ENCODE measurements around the gene OTUB2. TPM values are rescaled to one million over a fixed set of nuclear protein-coding genes. Genes with fewer than 3 reads are reported as not detected.

Gene OTUB2
- total RNA-seq, 1 experiment from 2014 or later: 1.1 TPM

- no TSS peak for BruUV-seq (replicated peaks)
These were observed 20.6 kb downstream of the OTUB2 start for GRCh38 chr14:94046696-94047250.

GRCh38 chr14:94047581-94047980, 21.4 kb downstream of the OTUB2 start:
- H3K4me3 ChIP-seq (ENCODE audit: low read depth, low read length, poor library complexity, severe bottlenecking): no peak overlapping the region
- peak overlapping the region; percentile 62 for H3K27ac ChIP-seq (ENCODE audit: low read depth, low read length, poor library complexity, severe bottlenecking)
- BruUV-seq (replicated peaks): no TSS peak
- no peak for DNase-seq (ENCODE audit: low spot score)
- H3K36me3 ChIP-seq (ENCODE audit: insufficient read depth, low read length, poor library complexity, severe bottlenecking): peaks cover 38% of the 10 kb centered on the region
- CTCF ChIA-PET: no interaction called here
- H3K4me1 ChIP-seq (ENCODE audit: insufficient read depth, low read length, poor library complexity, severe bottlenecking): peaks cover 30% of the 10 kb centered on the region
- intact Hi-C loops (cut with micrococcal nuclease; ENCODE audit: unreplicated experiment): no loop called here
- no peaks in the 10 kb centered on the region for H3K9me3 ChIP-seq (ENCODE audit: low read depth, low read length, poor library complexity, severe bottlenecking)
- no peaks in the 10 kb centered on the region for H3K27me3 ChIP-seq (replicated peaks; ENCODE audit: insufficient read depth, low read depth, low read length, poor library complexity)
- TF ChIP-seq EZH2 (IDR thresholded peaks at IDR 0.05; ENCODE audit: borderline replicate concordance, low read depth, low read length, poor library complexity, severe bottlenecking): no peak
- TF ChIP-seq CTCF (conservative IDR thresholded peaks at IDR 0.05; ENCODE audit: low read depth, low read length): no peak
- POLR2A ChIA-PET (ENCODE audit: low non-redundant PET): no interaction called here

More at GRCh38 chr14:94046696-94047250, 20.6 kb downstream of the OTUB2 start:
- H3K36me3 ChIP-seq (ENCODE audit: insufficient read depth, low read length, poor library complexity, severe bottlenecking): peaks cover 38% of the 10 kb centered on the region
- ChIA-PET POLR2A (ENCODE audit: low non-redundant PET) (no interaction called here), CTCF (no interaction called here)
- no peak for TF ChIP-seq EZH2 (IDR thresholded peaks at IDR 0.05; ENCODE audit: borderline replicate concordance, low read depth, low read length, poor library complexity, severe bottlenecking)
- no peak for TF ChIP-seq CTCF (conservative IDR thresholded peaks at IDR 0.05; ENCODE audit: low read depth, low read length)
- H3K27me3 ChIP-seq (replicated peaks; ENCODE audit: insufficient read depth, low read depth, low read length, poor library complexity): no peaks in the 10 kb centered on the region
- intact Hi-C loops (cut with micrococcal nuclease; ENCODE audit: unreplicated experiment): no loop called here
- no peak for DNase-seq (ENCODE audit: low spot score)
- H3K4me3 ChIP-seq (ENCODE audit: low read depth, low read length, poor library complexity, severe bottlenecking): no peak overlapping the region
- peaks cover 24% of the 10 kb centered on the region for H3K4me1 ChIP-seq (ENCODE audit: insufficient read depth, low read length, poor library complexity, severe bottlenecking)
- H3K27ac ChIP-seq (ENCODE audit: low read depth, low read length, poor library complexity, severe bottlenecking): no peak overlapping the region
- H3K9me3 ChIP-seq (ENCODE audit: low read depth, low read length, poor library complexity, severe bottlenecking): no peaks in the 10 kb centered on the region

GRCh38 chr14:94048691-94049624, 22.8 kb downstream of the OTUB2 start:
- Histone ChIP-seq H3K9me3 (ENCODE audit: low read depth, low read length, poor library complexity, severe bottlenecking) (no peaks in the 10 kb centered on the region), H3K36me3 (ENCODE audit: insufficient read depth, low read length, poor library complexity, severe bottlenecking) (peaks cover 41% of the 10 kb centered on the region), H3K27ac (ENCODE audit: low read depth, low read length, poor library complexity, severe bottlenecking) (peak overlapping the region; percentile 62), H3K4me1 (ENCODE audit: insufficient read depth, low read length, poor library complexity, severe bottlenecking) (peaks cover 30% of the 10 kb centered on the region), H3K27me3 (replicated peaks; ENCODE audit: insufficient read depth, low read depth, low read length, poor library complexity) (no peaks in the 10 kb centered on the region), H3K4me3 (ENCODE audit: low read depth, low read length, poor library complexity, severe bottlenecking) (no peak overlapping the region)
- intact Hi-C loops (cut with micrococcal nuclease; ENCODE audit: unreplicated experiment): no loop called here
- no TSS peak for BruUV-seq (replicated peaks)
- TF ChIP-seq CTCF (conservative IDR thresholded peaks at IDR 0.05; ENCODE audit: low read depth, low read length): no peak
- CTCF ChIA-PET: no interaction called here
- peak; percentile 84 for DNase-seq (ENCODE audit: low spot score)
- POLR2A ChIA-PET (ENCODE audit: low non-redundant PET): interaction anchor here (0.7 kb wide), 1 partner anchor 12 kb away, joined by 4 read pairs; no protein-coding TSS in a partner anchor

All from A673 (cell line).